DND-41 (cell line): ENCODE results near the gene BOLA2B.

ENCODE experiments used
- EZH2 ChIP-seq: IDR thresholded peaks from 3 replicates; pipeline ENCODE4 v1.6.1; 2012; ENCODE audit warnings: borderline replicate concordance, low read depth, mild to moderate bottlenecking, moderate library complexity, low read length, inconsistent platforms; ENCODE audit not compliant: severe bottlenecking
- TF ChIP-seq, protein P1 (sequence below): IDR thresholded peaks from 2 replicates; pipeline ENCODE4 v1.5.1; 2012; ENCODE audit warnings: borderline replicate concordance, low read length, moderate library complexity, mild to moderate bottlenecking; ENCODE audit not compliant: poor library complexity, severe bottlenecking; ENCODE audit errors: extremely low read depth

DNA sequence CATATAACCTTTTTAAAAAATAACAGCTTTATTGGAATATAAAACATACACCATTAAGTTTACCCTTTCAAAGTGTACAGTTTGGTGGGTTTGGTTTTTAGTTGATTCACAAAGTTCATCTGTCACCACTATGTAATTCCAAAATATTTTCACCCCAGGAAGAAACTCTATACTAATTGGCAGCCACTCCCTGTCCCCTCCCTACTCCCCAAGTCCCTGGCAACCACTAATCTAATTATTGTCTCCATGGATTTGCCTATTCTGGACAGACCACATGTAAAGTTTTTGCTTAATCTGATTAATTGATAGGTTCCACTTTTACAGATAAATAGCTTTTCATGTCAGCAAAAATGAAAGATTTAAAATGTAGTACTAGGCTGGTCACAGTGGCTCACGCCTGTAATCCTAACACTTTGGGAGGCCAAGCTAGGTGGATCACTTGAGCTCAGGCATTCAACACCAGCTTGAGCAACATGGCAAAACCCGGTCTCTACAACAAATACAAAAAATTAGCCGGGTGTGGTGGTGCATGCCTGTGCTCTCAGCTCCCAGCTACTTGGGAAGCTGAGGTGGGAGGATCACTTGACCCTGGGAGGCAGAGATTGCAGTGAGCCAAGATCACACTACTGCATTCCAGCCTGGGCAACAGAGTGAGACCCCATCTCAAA, 45.5 kb downstream of the BOLA2B start:
- TF ChIP-seq, protein P1, sequence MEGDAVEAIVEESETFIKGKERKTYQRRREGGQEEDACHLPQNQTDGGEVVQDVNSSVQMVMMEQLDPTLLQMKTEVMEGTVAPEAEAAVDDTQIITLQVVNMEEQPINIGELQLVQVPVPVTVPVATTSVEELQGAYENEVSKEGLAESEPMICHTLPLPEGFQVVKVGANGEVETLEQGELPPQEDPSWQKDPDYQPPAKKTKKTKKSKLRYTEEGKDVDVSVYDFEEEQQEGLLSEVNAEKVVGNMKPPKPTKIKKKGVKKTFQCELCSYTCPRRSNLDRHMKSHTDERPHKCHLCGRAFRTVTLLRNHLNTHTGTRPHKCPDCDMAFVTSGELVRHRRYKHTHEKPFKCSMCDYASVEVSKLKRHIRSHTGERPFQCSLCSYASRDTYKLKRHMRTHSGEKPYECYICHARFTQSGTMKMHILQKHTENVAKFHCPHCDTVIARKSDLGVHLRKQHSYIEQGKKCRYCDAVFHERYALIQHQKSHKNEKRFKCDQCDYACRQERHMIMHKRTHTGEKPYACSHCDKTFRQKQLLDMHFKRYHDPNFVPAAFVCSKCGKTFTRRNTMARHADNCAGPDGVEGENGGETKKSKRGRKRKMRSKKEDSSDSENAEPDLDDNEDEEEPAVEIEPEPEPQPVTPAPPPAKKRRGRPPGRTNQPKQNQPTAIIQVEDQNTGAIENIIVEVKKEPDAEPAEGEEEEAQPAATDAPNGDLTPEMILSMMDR = no peak
- no peak for TF ChIP-seq EZH2
